K562 (cell line): ENCODE data around the gene KANK2. TPM values are rescaled to one million over a fixed set of nuclear protein-coding genes. Genes with fewer than 3 reads are reported as not detected.

Source experiments
- ATF4 ChIP-seq: fragments of 450-650 bp; formaldehyde crosslinking; IDR thresholded peaks from 2 replicates; pipeline ENCODE4 v1.4.0; 2022; ENCODE audit warnings: mild to moderate bottlenecking, moderate library complexity
- BCOR ChIP-seq: fragments of 450-650 bp; IDR thresholded peaks from 2 replicates; pipeline ENCODE4 v1.6.1; 2016
- BMI1 ChIP-seq: fragments of 150-350 bp; IDR thresholded peaks from 2 replicates; pipeline ENCODE4 v1.6.1; 2014; ENCODE audit warnings: low read length
- BRCA1 ChIP-seq, 2 experiments: fragments of 450-650 bp in 1 of 2; sonication (generic) in 1 of 2; formaldehyde crosslinking in 1 of 2; IDR thresholded peaks; 2 replicates each; pipeline versions ENCODE4 v1.5.0 to v1.6.1; 2017 to 2020; ENCODE audit warnings: mild to moderate bottlenecking in 1 of 2, missing genetic modification reagents in 1 of 2
- GATAD2B ChIP-seq: fragments of 450-650 bp; IDR thresholded peaks from 2 replicates; pipeline ENCODE4 v1.6.1; 2017; ENCODE audit warnings: mild to moderate bottlenecking, borderline replicate concordance
- JUNB ChIP-seq: fragments of 450-650 bp; formaldehyde crosslinking; conservative IDR thresholded peaks from 2 replicates; pipeline ENCODE4 v1.4.0; 2020; ENCODE audit warnings: mild to moderate bottlenecking
- KDM4B ChIP-seq, 2 experiments: fragments of 450-650 bp in 1 of 2; sonication (generic) in 1 of 2; IDR thresholded peaks; 2 replicates each; pipeline ENCODE4 v1.6.1; 2016 to 2017; ENCODE audit warnings: borderline replicate concordance in 2 of 2, antibody characterized with exemption in 1 of 2, low read depth in 1 of 2, mild to moderate bottlenecking in 1 of 2
- MED1 ChIP-seq: sonication (generic); formaldehyde crosslinking; IDR thresholded peaks from 2 replicates; pipeline ENCODE4 v1.8.1; 2023; ENCODE audit warnings: missing genetic modification reagents, borderline replicate concordance
- POLR2H ChIP-seq: IDR thresholded peaks from 2 replicates; pipeline ENCODE4 v1.6.1; 2016; ENCODE audit warnings: missing genetic modification characterization, low read depth, mild to moderate bottlenecking, control low read depth, missing compliant biosample characterization, moderate library complexity
- PRMT5 ChIP-seq: sonication (generic); formaldehyde crosslinking; IDR thresholded peaks from 2 replicates; pipeline ENCODE4 v1.5.0; 2020; ENCODE audit warnings: missing genetic modification reagents
- SIN3B ChIP-seq: fragments of 450-650 bp; IDR thresholded peaks from 2 replicates; pipeline ENCODE4 v1.6.1; 2017; ENCODE audit warnings: low read depth, mild to moderate bottlenecking, moderate library complexity
- SREBF1 ChIP-seq: fragments of 150-350 bp; IDR thresholded peaks from 2 replicates; pipeline ENCODE4 v1.6.1; 2014; ENCODE audit warnings: antibody characterized with exemption, low read depth, low read length, borderline replicate concordance
- ZBTB40 ChIP-seq, 2 experiments: fragments of 450-650 bp in 1 of 2; sonication (generic) in 1 of 2; formaldehyde crosslinking in 1 of 2; IDR thresholded peaks; 2 replicates each; pipeline versions ENCODE4 v1.7.1 to v1.9.0; 2016 to 2022; ENCODE audit warnings: inconsistent platforms in 1 of 2, mild to moderate bottlenecking in 1 of 2, missing genetic modification reagents in 1 of 2
- ZKSCAN1 ChIP-seq: fragments of 150-350 bp; IDR thresholded peaks from 2 replicates; pipeline ENCODE4 v1.6.1; 2016; ENCODE audit warnings: low read depth, low read length
- ZNF263 ChIP-seq: sonication (generic); formaldehyde crosslinking; IDR thresholded peaks from 2 replicates; pipeline ENCODE4 v1.8.0; 2022; ENCODE audit warnings: mild to moderate bottlenecking, missing genetic modification reagents, borderline replicate concordance
- ZNF583 ChIP-seq: fragments of 250-450 bp; sonication (Bioruptor Pico); IDR thresholded peaks from 2 replicates; pipeline ENCODE4 v1.4.0; 2020
- ZNF79 ChIP-seq: fragments of 250-450 bp; sonication (Bioruptor Pico); IDR thresholded peaks from 2 replicates; pipeline ENCODE4 v1.4.0; 2020; ENCODE audit warnings: low read depth, mild to moderate bottlenecking, moderate library complexity
- polyA plus RNA-seq, 8 experiments: library from polyadenylated mRNA; depleted of rRNA in 4 of 8; stranded (reverse) in 5 of 8; unstranded in 3 of 8; fragments of >200 nt; fragmentation: Nextera tagmentation in 2 of 8; fragmentation: Illumina TruSeq in 1 of 8; extraction: Ambion mirVana in 2 of 8; extraction: Trizol in 1 of 8; gene quantifications; 2 replicates each; pipeline versions ENCODE4 v1.2.1 to v1.2.3, GENCODE V29; 2011 to 2014; ENCODE audit warnings: inconsistent platforms in 1 of 8, missing spikeins in 1 of 8
- total RNA-seq, 7 experiments: library from RNA; depleted of rRNA in 6 of 7; stranded (reverse); fragments of >200 nt in 6 of 7; fragmentation: Illumina TruSeq in 2 of 7; extraction: Trizol in 2 of 7; gene quantifications; 2 replicates each; pipeline versions ENCODE4 v1.2.1 to v1.2.3, GENCODE V29; 2011 to 2021; ENCODE audit warnings: low replicate concordance in 1 of 7

Gene KANK2
- total and polyA plus RNA-seq, 9 of the 15 experiments (the other 6 are each of a cell fraction or from before 2014, with no cell fraction given): 4.4 to 47.8 (median 21.3) TPM

GRCh38 chr19:11197291-11198174 is at the start of gene KANK2 (continued):
- TF ChIP-seq SIN3B (no peak), ZKSCAN1 (0 out of 2 replicates have a peak, but pooled peaks have one; percentile 17), POLR2H (tag) (no peak), KDM4B (IDR thresholded peaks at IDR 0.05; ENCODE audit: borderline replicate concordance in 2 of 2, low read depth in 1 of 2) (peak in 1 of 2 experiments; percentile 53; a peak in 1 of 4 replicates), BCOR (peak; percentile 99), ZNF583 (CRISPR knock-in tag) (no peak), MED1 (CRISPR knock-in tag) (no peak), PRMT5 (no peak), BRCA1 (IDR thresholded peaks at IDR 0.05) (no peak), BRCA1 (CRISPR knock-in tag; IDR thresholded peaks at IDR 0.05) (no peak), ZNF263 (CRISPR knock-in tag) (peak; percentile 79), SREBF1 (peak; percentile 77; the same call in 1 of the 2 replicates), ZBTB40 (IDR thresholded peaks at IDR 0.05) (0 out of 2 replicates have a peak, but pooled peaks have one; percentile 8), ZBTB40 (CRISPR knock-in tag; IDR thresholded peaks at IDR 0.05) (no peak), JUNB (no peak), GATAD2B (0 out of 2 replicates have a peak, but pooled peaks have one; percentile 65), BMI1 (no peak), ZNF79 (CRISPR knock-in tag) (no peak), ATF4 (CRISPR knock-in tag) (no peak)
